Keratinocyte (primary cell): ENCODE results near the gene PTBP1. TPM values are rescaled to one million over a fixed set of nuclear protein-coding genes. Genes with fewer than 3 reads are reported as not detected.

Experiments
- DNase-seq: peaks from one replicate; pipeline ENCODE4 v3.0.0-alpha.2; 2011; ENCODE audit warnings: low read depth, missing footprints, low spot score
- FAIRE-seq: peaks from 2 replicates; lab custom pipeline; 2011; peaks lifted over from hg19 to GRCh38; lab: Jason Lieb, UNC
- H2AFZ ChIP-seq: 2 replicates; pipeline ENCODE4 v1.6.0; 2012; ENCODE audit warnings: low read length, control low read depth, inconsistent platforms; ENCODE audit not compliant: control insufficient read depth
- H3K27ac ChIP-seq: 2 replicates; pipeline ENCODE4 v1.5.1; 2011; ENCODE audit warnings: low read length; ENCODE audit not compliant: control insufficient read depth, insufficient read depth
- H3K27me3 ChIP-seq: 3 replicates; pipeline ENCODE4 v1.6.0; 2011; ENCODE audit warnings: low read length; ENCODE audit not compliant: control insufficient read depth, insufficient read depth; ENCODE audit errors: extremely low read depth
- H3K36me3 ChIP-seq, 2 experiments: 2 replicates in 1 of 2; 3 replicates in 1 of 2; pipeline ENCODE4 v1.5.1; 2011; ENCODE audit warnings: low read length in 2 of 2, mild to moderate bottlenecking in 1 of 2; ENCODE audit not compliant: control insufficient read depth in 2 of 2, insufficient read depth in 2 of 2; ENCODE audit errors: extremely low read depth in 1 of 2
- H3K4me1 ChIP-seq: 3 replicates; pipeline ENCODE4 v1.5.1; 2011; ENCODE audit warnings: low read length; ENCODE audit not compliant: control insufficient read depth, insufficient read depth; ENCODE audit errors: extremely low read depth
- H3K4me2 ChIP-seq: 3 replicates; pipeline ENCODE4 v1.6.0; 2011; ENCODE audit warnings: low read depth, low read length; ENCODE audit not compliant: control insufficient read depth, insufficient read depth; ENCODE audit errors: extremely low read depth
- H3K4me3 ChIP-seq, 3 experiments: fragments of 200-600 bp in 1 of 3; sonication (generic) in 1 of 3; 2 replicates in 2 of 3; 3 replicates in 1 of 3; pipeline ENCODE4 v1.5.1; 2011 to 2016; ENCODE audit warnings: low read length in 3 of 3, mild to moderate bottlenecking in 3 of 3, control low read depth in 2 of 3, inconsistent platforms in 1 of 3, low read depth in 1 of 3, mixed read lengths in 1 of 3, mixed run types in 1 of 3, moderate library complexity in 1 of 3; ENCODE audit not compliant: control insufficient read depth in 2 of 3, insufficient read depth in 2 of 3; ENCODE audit errors: extremely low read depth in 1 of 3
- H3K79me2 ChIP-seq: 2 replicates; pipeline ENCODE4 v1.6.0; 2012; ENCODE audit warnings: low read length; ENCODE audit not compliant: control insufficient read depth, insufficient read depth
- H3K9ac ChIP-seq: 3 replicates; pipeline ENCODE4 v1.6.0; 2011; ENCODE audit warnings: low read length; ENCODE audit not compliant: control insufficient read depth, insufficient read depth; ENCODE audit errors: extremely low read depth
- H3K9me1 ChIP-seq: 3 replicates; pipeline ENCODE4 v1.6.0; 2011; ENCODE audit warnings: low read length; ENCODE audit not compliant: control insufficient read depth, insufficient read depth; ENCODE audit errors: extremely low read depth
- H3K9me3 ChIP-seq: 2 replicates; pipeline ENCODE4 v1.5.1; 2012; ENCODE audit warnings: low read depth, low read length; ENCODE audit not compliant: control insufficient read depth
- H4K20me1 ChIP-seq: 3 replicates; pipeline ENCODE4 v1.6.0; 2011; ENCODE audit warnings: low read length; ENCODE audit not compliant: control insufficient read depth, insufficient read depth; ENCODE audit errors: extremely low read depth
- EZH2 ChIP-seq: IDR thresholded peaks from one replicate; pipeline ENCODE4 v1.6.1; 2012; ENCODE audit warnings: inconsistent platforms, mild to moderate bottlenecking, low read length, moderate library complexity
- dilution Hi-C: fragments of 300-500 bp; cut with MboI; formaldehyde crosslinking; loops from one replicate; pipeline ENCODE4 v1.7.0; 2020; ENCODE audit warnings: low sequenced_read_pairs; ENCODE audit not compliant: extremely low pct_ligation_motif_present
- polyA plus RNA-seq, 5 experiments: library from polyadenylated mRNA; depleted of rRNA in 3 of 5; stranded (reverse) in 3 of 5; stranded (forward) in 1 of 5; unstranded in 1 of 5; fragments of >200 nt; gene quantifications; 1 replicate in 1 of 5; 2 replicates in 3 of 5; 3 replicates in 1 of 5; pipeline versions ENCODE4 v1.2.1 to v1.2.3, GENCODE V29; 2011 to 2012; ENCODE audit warnings: missing spikeins in 2 of 5, low read depth in 1 of 5, low replicate concordance in 1 of 5
- TF ChIP-seq, protein P1 (sequence below), 3 experiments: IDR thresholded peaks in 1 of 3; conservative IDR thresholded peaks in 1 of 3; optimal IDR thresholded peaks in 1 of 3; 2 replicates in 2 of 3; 3 replicates in 1 of 3; pipeline versions ENCODE3 to v1.5.1; 2011; ENCODE audit warnings: low read length in 3 of 3, mild to moderate bottlenecking in 3 of 3, moderate library complexity in 2 of 3, control low read depth in 1 of 3, inconsistent platforms in 1 of 3; ENCODE audit not compliant: insufficient read depth in 2 of 3; ENCODE audit errors: extremely low read depth in 1 of 3

The PTBP1 gene
- polyA plus RNA-seq, 1 donor (not counting 4 experiments of a cell fraction or from before 2014, with no cell fraction given): 117 TPM

DNA sequence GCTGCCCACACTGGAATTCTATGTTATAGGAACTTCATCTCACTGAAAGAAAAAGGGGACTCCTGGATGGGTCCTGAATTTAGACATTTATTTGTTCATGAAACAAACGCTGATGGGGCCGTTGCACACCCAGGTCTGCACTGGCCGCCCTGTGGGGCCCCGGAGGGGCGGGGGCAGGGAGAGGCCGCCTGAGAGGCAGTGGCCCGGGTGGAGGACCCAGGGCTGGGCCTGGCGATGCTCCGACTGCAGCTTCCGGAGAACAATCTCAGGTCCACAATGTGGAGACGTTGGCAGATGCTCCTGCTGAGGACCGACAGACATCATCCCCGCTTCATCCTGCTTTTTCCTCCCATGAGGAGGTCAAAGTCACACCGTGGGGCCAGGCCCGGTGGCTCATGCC is 16.3 kb upstream of the PTBP1 start:
- H3K36me3 ChIP-seq: no peaks in the 10 kb centered on the region
- no peak for FAIRE-seq
- H3K79me2 ChIP-seq: peaks cover 8% of the 10 kb centered on the region
- H3K4me3 ChIP-seq: no peak overlapping the region
- no peaks in the 10 kb centered on the region for H3K9me1 ChIP-seq
- TF ChIP-seq, protein P1, sequence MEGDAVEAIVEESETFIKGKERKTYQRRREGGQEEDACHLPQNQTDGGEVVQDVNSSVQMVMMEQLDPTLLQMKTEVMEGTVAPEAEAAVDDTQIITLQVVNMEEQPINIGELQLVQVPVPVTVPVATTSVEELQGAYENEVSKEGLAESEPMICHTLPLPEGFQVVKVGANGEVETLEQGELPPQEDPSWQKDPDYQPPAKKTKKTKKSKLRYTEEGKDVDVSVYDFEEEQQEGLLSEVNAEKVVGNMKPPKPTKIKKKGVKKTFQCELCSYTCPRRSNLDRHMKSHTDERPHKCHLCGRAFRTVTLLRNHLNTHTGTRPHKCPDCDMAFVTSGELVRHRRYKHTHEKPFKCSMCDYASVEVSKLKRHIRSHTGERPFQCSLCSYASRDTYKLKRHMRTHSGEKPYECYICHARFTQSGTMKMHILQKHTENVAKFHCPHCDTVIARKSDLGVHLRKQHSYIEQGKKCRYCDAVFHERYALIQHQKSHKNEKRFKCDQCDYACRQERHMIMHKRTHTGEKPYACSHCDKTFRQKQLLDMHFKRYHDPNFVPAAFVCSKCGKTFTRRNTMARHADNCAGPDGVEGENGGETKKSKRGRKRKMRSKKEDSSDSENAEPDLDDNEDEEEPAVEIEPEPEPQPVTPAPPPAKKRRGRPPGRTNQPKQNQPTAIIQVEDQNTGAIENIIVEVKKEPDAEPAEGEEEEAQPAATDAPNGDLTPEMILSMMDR (optimal IDR thresholded peaks at IDR 0.05 in 1 of 3, IDR thresholded peaks at IDR 0.05 in 1 of 3, conservative IDR thresholded peaks at IDR 0.05 in 1 of 3; ENCODE audit: extremely low read depth in 1 of 3, insufficient read depth in 2 of 3, low read length in 3 of 3): no peak
- no peak for TF ChIP-seq EZH2
- H3K27me3 ChIP-seq: no peaks in the 10 kb centered on the region
- dilution Hi-C loops: no loop called here
- no peak for DNase-seq
- no peak overlapping the region for H2AFZ ChIP-seq
- no peak overlapping the region for H3K9ac ChIP-seq
- peaks cover 22% of the 10 kb centered on the region for H3K4me1 ChIP-seq
- H3K27ac ChIP-seq: no peak overlapping the region
- H3K4me2 ChIP-seq: no peak overlapping the region
- H4K20me1 ChIP-seq: no peaks in the 10 kb centered on the region
- H3K9me3 ChIP-seq: no peaks in the 10 kb centered on the region

DNA sequence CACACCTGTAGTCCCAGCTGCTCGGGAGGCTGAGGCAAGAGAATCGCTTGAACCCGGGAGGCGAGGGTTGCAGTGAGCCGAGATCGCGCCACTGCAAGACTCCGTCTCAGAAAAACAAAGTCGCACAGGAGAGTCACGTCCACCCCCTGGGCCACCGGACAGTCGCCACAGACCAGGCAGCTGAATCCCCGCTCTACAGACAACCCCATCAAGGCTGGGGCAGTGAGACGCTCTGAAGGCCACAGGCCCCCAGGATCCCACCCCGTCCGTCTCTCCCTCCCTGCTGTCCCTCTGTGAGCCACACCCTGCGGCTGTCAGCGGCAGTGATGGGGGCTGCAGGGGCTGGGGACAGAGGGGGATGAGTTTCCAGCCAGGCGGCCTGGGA is 15.5 kb upstream of the PTBP1 start:
- H3K9me3 ChIP-seq: no peaks in the 10 kb centered on the region
- H2AFZ ChIP-seq: no peak overlapping the region
- H3K4me3 ChIP-seq: peak overlapping the region in 1 of 3 experiments; percentile 66
- H3K4me2 ChIP-seq: no peak overlapping the region
- no peak for FAIRE-seq
- H3K27ac ChIP-seq: no peak overlapping the region
- no peaks in the 10 kb centered on the region for H3K27me3 ChIP-seq
- DNase-seq: no peak
- H3K36me3 ChIP-seq: no peaks in the 10 kb centered on the region
- TF ChIP-seq EZH2: no peak
- TF ChIP-seq, protein P1 (optimal IDR thresholded peaks at IDR 0.05 in 1 of 3, IDR thresholded peaks at IDR 0.05 in 1 of 3, conservative IDR thresholded peaks at IDR 0.05 in 1 of 3; ENCODE audit: extremely low read depth in 1 of 3, insufficient read depth in 2 of 3, low read length in 3 of 3): no peak
- H3K9me1 ChIP-seq: no peaks in the 10 kb centered on the region
- H3K4me1 ChIP-seq: peaks cover 22% of the 10 kb centered on the region
- dilution Hi-C loops: no loop called here
- H3K9ac ChIP-seq: peak overlapping the region; percentile 71
- no peaks in the 10 kb centered on the region for H4K20me1 ChIP-seq
- peaks cover 8% of the 10 kb centered on the region for H3K79me2 ChIP-seq
